ENCODE measurements around the gene CAMKMT. TPM values are rescaled to one million over a fixed set of nuclear protein-coding genes. Genes with fewer than 3 reads are reported as not detected.

CAMKMT gene
- total RNA-seq, 2 experiments from 2014 or later: 11.9 to 13.9 TPM

DNA sequence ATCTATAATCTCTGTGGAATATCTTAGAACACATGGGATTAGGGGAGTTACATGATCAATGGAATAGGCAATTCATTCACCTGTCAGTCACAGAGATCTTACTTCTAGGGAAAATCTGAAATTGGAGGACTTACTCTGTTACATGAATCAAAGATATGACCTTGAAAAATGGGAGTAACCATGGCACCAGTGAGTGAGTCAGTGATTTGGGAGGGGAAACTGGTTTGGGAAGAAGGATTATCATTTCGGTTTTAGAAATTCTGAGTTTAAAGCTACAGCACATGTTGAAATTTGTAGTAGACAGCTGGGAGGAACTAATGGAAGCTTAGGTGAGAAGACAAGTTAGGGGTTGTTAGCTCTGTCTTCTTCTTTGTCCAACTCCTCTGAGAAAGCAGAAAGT, 153.7 kb downstream of the CAMKMT start:
- no peaks in the 10 kb centered on the region for H3K4me1 Mint-ChIP-seq (ENCODE audit: low read depth)
- intact Hi-C loops (cut with DNase I, micrococcal nuclease): no loop called here
- ChIA-PET POLR2A (no interaction called here), CTCF (no interaction called here)
- no peaks in the 10 kb centered on the region for H3K4me1 ChIP-seq (ENCODE audit: insufficient read depth, low read length)
- H3K9me3 ChIP-seq (ENCODE audit: control insufficient read depth in 1 of 2, insufficient read depth in 1 of 2, low read length in 2 of 2): peaks cover 0 to 7% of the 10 kb centered on the region in 2 experiments
- no peaks in the 10 kb centered on the region for H3K27me3 Mint-ChIP-seq
- no peak overlapping the region for H3K4me3 ChIP-seq (ENCODE audit: low read length)
- TF ChIP-seq, protein P1, sequence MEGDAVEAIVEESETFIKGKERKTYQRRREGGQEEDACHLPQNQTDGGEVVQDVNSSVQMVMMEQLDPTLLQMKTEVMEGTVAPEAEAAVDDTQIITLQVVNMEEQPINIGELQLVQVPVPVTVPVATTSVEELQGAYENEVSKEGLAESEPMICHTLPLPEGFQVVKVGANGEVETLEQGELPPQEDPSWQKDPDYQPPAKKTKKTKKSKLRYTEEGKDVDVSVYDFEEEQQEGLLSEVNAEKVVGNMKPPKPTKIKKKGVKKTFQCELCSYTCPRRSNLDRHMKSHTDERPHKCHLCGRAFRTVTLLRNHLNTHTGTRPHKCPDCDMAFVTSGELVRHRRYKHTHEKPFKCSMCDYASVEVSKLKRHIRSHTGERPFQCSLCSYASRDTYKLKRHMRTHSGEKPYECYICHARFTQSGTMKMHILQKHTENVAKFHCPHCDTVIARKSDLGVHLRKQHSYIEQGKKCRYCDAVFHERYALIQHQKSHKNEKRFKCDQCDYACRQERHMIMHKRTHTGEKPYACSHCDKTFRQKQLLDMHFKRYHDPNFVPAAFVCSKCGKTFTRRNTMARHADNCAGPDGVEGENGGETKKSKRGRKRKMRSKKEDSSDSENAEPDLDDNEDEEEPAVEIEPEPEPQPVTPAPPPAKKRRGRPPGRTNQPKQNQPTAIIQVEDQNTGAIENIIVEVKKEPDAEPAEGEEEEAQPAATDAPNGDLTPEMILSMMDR (IDR thresholded peaks at IDR 0.05): no peak
- H3K36me3 Mint-ChIP-seq (ENCODE audit: low read depth): peaks cover 42% of the 10 kb centered on the region
- H3K27me3 ChIP-seq (ENCODE audit: control insufficient read depth in 1 of 2, insufficient read depth in 2 of 2, low read length in 2 of 2): no peaks in the 10 kb centered on the region
- no peaks in the 10 kb centered on the region for H3K36me3 ChIP-seq (ENCODE audit: insufficient read depth, low read length)
- no peak overlapping the region for H3K27ac ChIP-seq (ENCODE audit: low read depth in 1 of 2, low read length in 2 of 2)
- ATAC-seq (ENCODE audit: poor library complexity) (no peak), DNase-seq (no peak)
- no peak overlapping the region for H3K4me3 Mint-ChIP-seq
- H3K27ac Mint-ChIP-seq: no peak overlapping the region
- H3K9me3 Mint-ChIP-seq: peaks cover 5% of the 10 kb centered on the region

GRCh38 chr2:44519026-44519425, 157.3 kb downstream of the CAMKMT start:
- Histone ChIP-seq H3K9me3 (ENCODE audit: control insufficient read depth in 1 of 2, insufficient read depth in 1 of 2, low read length in 2 of 2) (peaks cover 18 to 21% of the 10 kb centered on the region in 2 experiments), H3K4me1 (ENCODE audit: insufficient read depth, low read length) (no peaks in the 10 kb centered on the region), H3K36me3 (ENCODE audit: insufficient read depth, low read length) (no peaks in the 10 kb centered on the region), H3K27me3 (ENCODE audit: control insufficient read depth in 1 of 2, insufficient read depth in 2 of 2, low read length in 2 of 2) (no peaks in the 10 kb centered on the region), H3K27ac (ENCODE audit: low read depth in 1 of 2, low read length in 2 of 2) (no peak overlapping the region), H3K4me3 (ENCODE audit: low read length) (no peak overlapping the region)
- Mint-ChIP-seq H3K36me3 (ENCODE audit: low read depth) (peaks cover 61% of the 10 kb centered on the region), H3K9me3 (peaks cover 15% of the 10 kb centered on the region), H3K4me3 (no peak overlapping the region), H3K27me3 (no peaks in the 10 kb centered on the region), H3K27ac (no peak overlapping the region), H3K4me1 (ENCODE audit: low read depth) (no peaks in the 10 kb centered on the region)
- DNase-seq (no peak), ATAC-seq (ENCODE audit: poor library complexity) (no peak)
- POLR2A ChIA-PET: no interaction called here
- TF ChIP-seq, protein P1 (IDR thresholded peaks at IDR 0.05): no peak
- CTCF ChIA-PET: no interaction called here
- intact Hi-C loops (cut with DNase I, micrococcal nuclease): no loop called here

GRCh38 chr2:44522846-44523245, 161.1 kb downstream of the CAMKMT start:
- CTCF ChIA-PET: interaction anchor here (0.7 kb wide), 1 partner anchor 10 kb away, joined by 3 read pairs; no protein-coding TSS in a partner anchor
- POLR2A ChIA-PET: no interaction called here
- no peaks in the 10 kb centered on the region for H3K27me3 ChIP-seq (ENCODE audit: control insufficient read depth in 1 of 2, insufficient read depth in 2 of 2, low read length in 2 of 2)
- H3K27ac ChIP-seq (ENCODE audit: low read depth in 1 of 2, low read length in 2 of 2): no peak overlapping the region
- Mint-ChIP-seq H3K27ac (no peak overlapping the region), H3K4me3 (no peak overlapping the region), H3K4me1 (ENCODE audit: low read depth) (no peaks in the 10 kb centered on the region), H3K27me3 (no peaks in the 10 kb centered on the region), H3K9me3 (peaks cover 15% of the 10 kb centered on the region), H3K36me3 (ENCODE audit: low read depth) (peaks cover 45% of the 10 kb centered on the region)
- peaks cover 18 to 21% of the 10 kb centered on the region in 2 experiments for H3K9me3 ChIP-seq (ENCODE audit: control insufficient read depth in 1 of 2, insufficient read depth in 1 of 2, low read length in 2 of 2)
- intact Hi-C loops (cut with DNase I, micrococcal nuclease): no loop called here
- no peaks in the 10 kb centered on the region for H3K36me3 ChIP-seq (ENCODE audit: insufficient read depth, low read length)
- no peak overlapping the region for H3K4me3 ChIP-seq (ENCODE audit: low read length)
- H3K4me1 ChIP-seq (ENCODE audit: insufficient read depth, low read length): no peaks in the 10 kb centered on the region
- no peak for ATAC-seq (ENCODE audit: poor library complexity)
- TF ChIP-seq, protein P1 (IDR thresholded peaks at IDR 0.05): no peak
- DNase-seq: no peak
